Heart left ventricle (tissue), 13 donors: ENCODE results near the gene TTC21B.

Source experiments
- CTCF ChIP-seq, 12 donors: fragments of 200-600 bp; sonication (generic) in 4 of 12; IDR thresholded peaks; one replicate each; pipeline versions ENCODE4 v1.5.0 to v1.8.0; 2018 to 2022; ENCODE audit warnings: antibody characterized with exemption in 12 of 12, mild to moderate bottlenecking in 5 of 12
- POLR2A ChIP-seq, 2 donors: fragments of 450-650 bp; IDR thresholded peaks; one replicate each; pipeline ENCODE4 v1.6.1; 2017; ENCODE audit warnings: antibody characterized with exemption in 2 of 2, mild to moderate bottlenecking in 2 of 2, moderate library complexity in 2 of 2
- donor health status: ischemic (EF 13 %, LVEDD 7.1; RV severe dilation, severe dysfunction).
- donor health status: DM: no; HTN: yes; CAD: no.
- donor health status: DM: no; HTN: no; CAD: no.
- donor health status: ischemic (EF 25% LVEDD 6.9; RV normal size, moderate dysfunction).
- donor health status: ischemic (EF 25% LVEDD 5.7; RV mildly dilated, moderate dysfunction).
- donor health status: ischemic (EF 35%, LVEDD 5.7; RV mildly dilated, moderate dysfunction).
- donor health status: nonischemic (EF 11% LVEDD 7.7; RV severe dilation, severe dysfunction).
- donor health status: DM: yes; HTN: yes; CAD: no.
- donor health status: PGD.
- donor health status: ischemic (EF 29% LVEDD 5.4; RV normal size, mild dysfunction).
- donor health status: nonischemic (EF 23%, LVEDD 6.1; RV moderate dilation, normal function).

GRCh38 chr2:165952085-165952484, 1.5 kb downstream of the TTC21B start:
- no peak for TF ChIP-seq CTCF (IDR thresholded peaks at IDR 0.05)
- no peak for TF ChIP-seq POLR2A (IDR thresholded peaks at IDR 0.05)
